T-helper 1 cell (primary cell): ENCODE results near the gene LYZL1.
"Not testable (repeated sequence)": the region's sequence is repeated elsewhere in the genome, so short reads cannot be mapped to it uniquely, and the experiment has no call there.

Source experiments
- DNase-seq, 5 donors: peaks; one replicate each; pipeline ENCODE4 v3.0.0-alpha.2; 2012 to 2020

The LYZL1 gene

GRCh38 chr10:29309465-29309864 is 20.6 kb downstream of the LYZL1 start:
- no peak for DNase-seq

GRCh38 chr10:29310463-29310862 is 21.6 kb downstream of the LYZL1 start:
- not testable (repeated sequence) for DNase-seq

- DNase-seq: no peak
These were observed 24.2 kb downstream of the LYZL1 start for GRCh38 chr10:29313071-29313470.

GRCh38 chr10:29314726-29315125 is 25.9 kb downstream of the LYZL1 start:
- no peak for DNase-seq

- DNase-seq: no peak
These were observed 26.9 kb downstream of the LYZL1 start for GRCh38 chr10:29315814-29316213.

GRCh38 chr10:29316308-29317026 is 27.6 kb downstream of the LYZL1 start:
- no peak for DNase-seq

- DNase-seq: no peak
These were observed 28.2 kb downstream of the LYZL1 start for GRCh38 chr10:29317027-29317420.

GRCh38 chr10:29317423-29318021 is 28.7 kb downstream of the LYZL1 start:
- no peak for DNase-seq

- not testable (repeated sequence) for DNase-seq
These were observed 29.5 kb downstream of the LYZL1 start for GRCh38 chr10:29318141-29319071.

- no peak for DNase-seq
These were observed 30.4 kb downstream of the LYZL1 start for GRCh38 chr10:29319205-29319781.

GRCh38 chr10:29320680-29321121 is 31.8 kb downstream of the LYZL1 start:
- DNase-seq: not testable (repeated sequence)

GRCh38 chr10:29321656-29322055 is 32.8 kb downstream of the LYZL1 start:
- DNase-seq: no peak

GRCh38 chr10:29322918-29323317 is 34.0 kb downstream of the LYZL1 start:
- no peak for DNase-seq

- no peak for DNase-seq
These were observed 34.5 kb downstream of the LYZL1 start for GRCh38 chr10:29323367-29323766.

GRCh38 chr10:29324220-29324841 is 35.5 kb downstream of the LYZL1 start:
- DNase-seq: no peak

- no peak for DNase-seq
These were observed 37.4 kb downstream of the LYZL1 start for GRCh38 chr10:29326299-29326698.

GRCh38 chr10:29326886-29327745 is 38.2 kb downstream of the LYZL1 start:
- no peak for DNase-seq

GRCh38 chr10:29327746-29328102 is 38.9 kb downstream of the LYZL1 start:
- no peak for DNase-seq

GRCh38 chr10:29328983-29329382 is 40.1 kb downstream of the LYZL1 start:
- no peak for DNase-seq

- no peak for DNase-seq
These were observed 40.5 kb downstream of the LYZL1 start for GRCh38 chr10:29329420-29329819.

GRCh38 chr10:29332061-29332760 is 43.3 kb downstream of the LYZL1 start:
- DNase-seq: no peak
